Measurements from ENCODE around the gene RAB40B. TPM values are rescaled to one million over a fixed set of nuclear protein-coding genes. Genes with fewer than 3 reads are reported as not detected.

RAB40B gene
- total RNA-seq, 1 donor from 2014 or later, result 3.2 TPM

DNA sequence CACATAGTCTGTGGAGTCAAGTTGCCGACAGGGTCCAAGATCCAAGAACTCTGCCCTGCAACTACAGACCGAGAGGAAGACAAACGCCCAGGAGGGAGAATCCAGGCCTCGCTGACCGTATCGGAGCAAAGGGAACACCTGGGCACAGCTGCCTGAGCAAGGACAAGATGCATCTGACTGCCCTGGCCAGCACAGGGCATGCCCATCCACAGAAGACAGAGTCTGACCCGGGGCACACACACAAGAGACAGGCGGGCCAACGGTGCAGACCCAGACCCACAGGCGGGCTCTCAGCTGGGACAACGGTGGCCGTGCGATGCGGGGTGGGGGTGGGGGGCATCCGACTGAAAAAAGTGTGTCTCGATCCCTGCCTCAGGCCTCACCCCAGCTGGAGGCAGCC, 6.2 kb downstream of the RAB40B start:
- no peak for DNase-seq (ENCODE audit: low read depth in 2 of 2)

DNA sequence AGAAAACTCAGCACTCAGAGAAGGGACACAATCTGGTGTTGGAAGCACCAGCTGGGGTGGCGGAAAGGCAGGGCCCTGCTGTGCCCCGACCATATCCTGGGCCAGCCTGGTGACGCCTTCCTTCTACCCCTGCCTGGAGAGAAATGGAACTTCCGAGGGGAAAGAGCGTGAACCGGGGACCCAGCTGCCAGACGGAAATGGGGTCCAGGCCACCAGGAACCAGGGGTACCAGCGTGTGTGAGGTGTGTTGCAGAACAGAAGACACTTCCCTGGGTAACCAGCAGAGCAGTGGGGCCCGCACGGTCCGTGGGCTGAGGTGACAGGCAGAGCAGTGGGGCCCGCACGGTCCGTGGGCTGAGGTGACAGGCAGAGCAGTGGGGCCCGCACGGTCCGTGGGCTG, 6.8 kb downstream of the RAB40B start:
- DNase-seq (ENCODE audit: low read depth in 2 of 2), result no peak

DNA sequence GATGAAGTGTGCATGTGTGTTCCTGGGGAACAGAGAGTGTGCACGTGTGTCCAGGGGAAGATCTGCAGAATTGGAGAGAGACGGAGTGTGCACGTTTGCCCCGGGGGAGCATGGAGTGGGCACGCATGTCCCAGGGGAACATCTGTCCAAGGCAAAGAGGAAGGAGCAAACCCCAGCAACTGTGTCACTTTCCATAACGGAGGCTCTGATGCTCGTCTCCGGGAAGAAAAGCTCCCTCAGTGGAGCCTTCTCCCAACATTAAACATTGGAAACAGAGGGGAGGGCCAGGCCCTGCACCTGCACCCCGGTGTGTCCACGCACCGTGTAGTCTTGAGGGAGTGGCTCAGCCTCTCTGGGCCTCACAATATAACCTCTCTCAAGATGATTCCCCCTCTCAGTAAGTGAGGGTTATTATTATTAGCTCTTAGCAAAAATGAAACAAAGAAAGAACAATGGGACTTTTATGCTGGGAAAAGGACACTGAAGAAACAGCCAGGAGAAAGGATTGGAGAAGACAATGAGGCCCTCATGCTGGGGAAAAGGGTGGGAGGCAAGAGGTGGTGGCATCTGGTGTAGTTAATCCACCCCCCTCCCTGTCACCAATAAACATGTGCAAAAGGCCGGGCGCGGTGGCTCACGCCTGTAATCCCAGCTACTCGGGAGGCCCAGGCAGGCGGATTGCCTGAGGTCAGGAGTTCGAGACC, 7.6 kb downstream of the RAB40B start:
- no peak for DNase-seq (ENCODE audit: low read depth in 2 of 2)

DNA sequence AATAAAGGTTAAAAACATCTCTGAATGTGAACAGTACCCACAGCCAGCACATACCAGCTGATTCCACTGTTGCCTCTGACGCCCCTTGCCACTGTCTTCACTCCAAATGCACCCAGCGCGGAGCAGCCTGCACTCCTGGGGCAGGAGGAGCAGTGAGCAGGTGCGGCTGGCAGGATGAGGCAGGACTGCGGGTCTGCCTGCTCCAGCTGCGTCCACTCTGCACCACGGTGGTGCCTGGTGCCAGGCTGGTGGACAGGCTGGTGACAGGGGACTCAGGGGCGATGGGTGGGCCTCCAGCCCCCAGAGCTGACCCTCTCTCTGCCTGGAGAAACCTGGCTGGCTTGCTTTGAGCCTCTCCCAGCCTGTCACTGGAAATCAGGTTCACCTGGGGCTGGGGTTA, 9.4 kb downstream of the RAB40B start:
- no peak for DNase-seq (ENCODE audit: low read depth in 2 of 2)

DNA sequence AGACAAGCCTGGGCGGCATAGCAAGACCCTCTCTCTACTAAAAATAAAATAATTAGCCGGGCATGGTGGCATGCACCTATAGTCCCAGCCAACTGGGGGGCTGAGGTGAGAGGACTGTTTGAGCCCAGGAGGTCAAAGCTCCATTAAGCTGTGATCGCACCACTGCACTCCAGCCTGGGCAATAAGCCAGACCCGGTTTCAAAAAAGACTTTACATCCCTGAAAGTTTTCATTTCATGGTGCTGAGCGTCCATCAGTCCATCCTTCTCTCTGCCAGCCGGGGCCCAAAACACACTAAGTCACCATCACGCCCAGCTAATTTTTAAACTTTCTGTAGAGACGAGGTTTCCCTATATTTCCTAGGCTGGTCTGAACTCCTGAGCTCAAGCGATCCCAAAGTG, 10.6 kb downstream of the RAB40B start:
- no peak for DNase-seq (ENCODE audit: low read depth in 2 of 2)

DNA sequence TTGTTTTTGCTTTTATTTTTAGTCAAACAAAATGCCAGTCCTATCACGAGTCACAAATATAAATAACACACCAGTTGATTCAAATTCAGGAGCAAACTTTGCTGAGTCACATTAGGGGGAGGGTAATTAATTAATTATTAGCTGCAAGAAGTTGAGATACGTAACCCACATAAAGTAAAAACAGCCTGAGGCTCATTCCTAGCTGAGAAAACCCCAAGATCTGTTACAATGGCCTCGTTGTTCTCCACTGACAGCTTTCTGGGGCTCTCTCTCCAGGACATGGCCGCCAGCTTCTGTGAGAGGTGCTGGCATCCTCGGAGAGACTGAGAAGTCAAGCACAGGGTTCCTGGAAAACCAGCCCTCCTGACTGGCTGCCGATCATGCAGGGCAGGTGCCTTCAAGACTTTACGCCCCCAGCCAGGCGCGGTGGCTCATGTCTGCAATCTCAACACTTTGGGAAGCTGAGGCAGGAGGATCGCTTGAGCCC, 11.1 kb downstream of the RAB40B start:
- no peak for DNase-seq (ENCODE audit: low read depth in 2 of 2)

DNA sequence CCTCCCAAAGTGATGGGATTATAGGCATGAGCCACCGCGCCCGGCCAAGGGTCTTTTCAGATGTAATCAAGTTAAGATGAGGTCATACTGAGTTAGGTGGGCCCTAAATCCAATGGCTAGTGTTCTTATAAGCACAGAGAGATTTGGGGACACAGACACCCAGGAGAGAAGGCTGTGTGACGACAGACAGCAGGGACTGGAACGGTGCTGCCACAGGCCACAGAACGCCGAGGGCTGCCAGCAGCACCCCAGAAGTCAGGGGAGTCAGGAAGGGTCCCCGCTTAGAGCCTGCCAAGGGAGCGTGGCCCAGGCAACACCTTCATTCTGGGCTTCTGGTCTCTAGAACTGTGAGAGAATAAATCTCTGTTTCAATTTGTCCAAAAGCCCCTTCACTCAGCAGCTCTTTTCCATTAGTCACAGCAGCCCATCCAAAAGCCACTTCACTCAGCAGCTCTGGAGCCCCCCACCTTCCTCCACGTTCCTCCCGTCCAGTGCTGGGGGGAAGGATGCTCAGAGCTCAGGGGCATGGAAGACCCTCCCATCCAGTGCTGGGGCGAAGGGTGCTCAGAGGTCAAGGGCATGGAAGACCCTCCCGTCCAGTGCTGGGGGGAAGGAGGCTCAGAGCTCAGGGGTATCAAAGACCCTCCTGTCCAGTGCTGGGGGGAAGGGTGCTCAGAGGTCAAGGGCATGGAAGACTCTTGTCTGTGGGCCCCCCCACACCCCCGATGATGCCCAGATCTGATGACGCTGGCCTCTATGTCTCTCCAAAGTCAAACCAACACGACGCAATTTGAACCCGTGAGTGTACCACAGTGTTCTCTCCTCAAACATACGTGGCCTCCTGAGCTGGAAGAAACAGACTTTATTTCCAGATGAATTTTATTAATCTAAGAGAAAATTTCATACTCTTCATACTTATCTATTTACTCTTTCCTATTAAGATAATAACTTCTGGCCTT, 11.9 kb downstream of the RAB40B start:
- DNase-seq (ENCODE audit: low read depth in 2 of 2), result no peak

DNA sequence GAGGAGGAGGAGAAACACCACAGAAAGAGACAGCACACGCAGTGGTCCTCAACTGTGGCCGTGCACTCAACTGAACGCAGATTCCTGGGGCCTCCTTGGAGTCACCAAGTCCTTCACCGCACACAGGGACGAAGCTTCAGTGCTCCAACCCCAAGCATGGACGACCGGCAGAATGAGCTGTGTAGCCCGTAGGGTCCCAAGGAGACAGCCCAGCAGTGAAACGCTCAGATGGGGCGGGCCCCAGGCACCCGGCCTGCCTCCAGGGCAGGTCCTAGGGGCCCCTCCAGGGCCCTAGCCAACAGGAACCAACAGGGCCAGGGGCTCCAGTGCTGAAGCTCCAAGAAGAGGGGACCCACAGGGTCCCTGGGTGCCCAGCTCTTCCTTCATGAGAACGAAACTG, 13.2 kb downstream of the RAB40B start:
- DNase-seq (ENCODE audit: low read depth in 2 of 2), result no peak

DNA sequence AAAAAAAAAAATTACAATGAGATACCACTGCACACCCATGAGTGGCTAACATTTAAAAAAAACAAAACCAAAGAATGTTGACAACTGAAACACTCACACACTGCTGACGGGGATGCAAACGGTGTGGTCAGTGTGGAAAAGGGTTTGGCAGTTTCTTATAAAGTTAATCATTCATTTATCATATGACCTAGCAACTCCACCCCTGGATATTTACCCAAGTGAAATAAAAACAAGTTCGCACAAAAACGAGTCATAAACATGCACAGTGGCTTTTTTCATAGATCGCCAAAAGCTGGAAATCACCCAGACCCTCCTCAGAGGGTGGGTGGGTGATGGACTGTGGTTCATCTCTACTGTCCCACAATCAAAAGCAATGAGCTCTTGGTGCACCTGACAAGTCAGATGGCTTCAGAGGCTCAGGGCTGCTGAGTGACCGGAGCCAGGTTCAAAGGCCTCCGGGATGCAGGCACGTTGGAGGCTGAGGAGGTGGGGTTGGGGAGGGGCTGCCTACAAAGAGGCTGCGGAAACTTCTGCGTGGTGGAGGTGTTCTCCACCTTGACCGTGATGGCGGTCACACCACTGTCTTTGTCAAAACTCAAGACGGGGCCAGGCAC, 14.2 kb downstream of the RAB40B start:
- DNase-seq (ENCODE audit: low read depth in 2 of 2), result no peak

DNA sequence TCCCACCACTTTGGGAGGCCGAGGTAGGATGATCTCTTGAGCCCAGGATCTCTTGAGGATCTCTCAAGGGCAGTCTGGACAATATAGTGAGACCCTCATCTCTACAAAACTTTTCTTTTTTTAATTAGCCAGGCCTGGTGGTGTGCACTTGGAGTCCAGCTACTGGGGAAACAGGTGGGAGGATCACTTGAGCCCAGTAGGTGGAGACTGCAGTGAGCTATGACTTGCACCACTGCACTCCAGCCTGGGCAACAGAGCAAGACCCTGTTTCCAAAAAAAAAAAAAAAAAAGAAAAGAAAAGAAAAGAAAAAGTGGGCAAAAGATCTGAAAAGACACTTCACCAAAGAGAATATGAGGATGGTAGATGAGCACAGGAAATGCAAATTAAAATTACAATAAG, 15.0 kb downstream of the RAB40B start:
- DNase-seq (ENCODE audit: low read depth in 2 of 2), result no peak

DNA sequence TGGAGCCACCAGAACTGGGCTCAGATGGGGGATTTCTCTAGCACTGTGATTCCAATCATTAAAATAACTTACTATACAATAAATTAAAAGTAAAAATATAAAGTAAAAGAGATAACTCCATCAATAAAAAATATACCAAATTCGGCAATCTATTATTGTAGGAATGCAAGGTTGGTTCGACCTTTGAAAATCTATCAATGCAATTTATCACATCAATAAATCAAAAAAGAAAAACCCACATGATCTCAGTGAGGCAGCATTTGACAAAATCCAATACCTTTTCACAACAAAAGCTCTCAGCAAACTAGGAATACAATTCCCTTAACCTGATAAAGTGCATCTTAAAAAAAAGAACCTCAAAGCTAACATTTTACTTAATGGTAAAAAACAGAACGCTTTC, 17.0 kb downstream of the RAB40B start:
- no peak for DNase-seq (ENCODE audit: low read depth in 2 of 2)

DNA sequence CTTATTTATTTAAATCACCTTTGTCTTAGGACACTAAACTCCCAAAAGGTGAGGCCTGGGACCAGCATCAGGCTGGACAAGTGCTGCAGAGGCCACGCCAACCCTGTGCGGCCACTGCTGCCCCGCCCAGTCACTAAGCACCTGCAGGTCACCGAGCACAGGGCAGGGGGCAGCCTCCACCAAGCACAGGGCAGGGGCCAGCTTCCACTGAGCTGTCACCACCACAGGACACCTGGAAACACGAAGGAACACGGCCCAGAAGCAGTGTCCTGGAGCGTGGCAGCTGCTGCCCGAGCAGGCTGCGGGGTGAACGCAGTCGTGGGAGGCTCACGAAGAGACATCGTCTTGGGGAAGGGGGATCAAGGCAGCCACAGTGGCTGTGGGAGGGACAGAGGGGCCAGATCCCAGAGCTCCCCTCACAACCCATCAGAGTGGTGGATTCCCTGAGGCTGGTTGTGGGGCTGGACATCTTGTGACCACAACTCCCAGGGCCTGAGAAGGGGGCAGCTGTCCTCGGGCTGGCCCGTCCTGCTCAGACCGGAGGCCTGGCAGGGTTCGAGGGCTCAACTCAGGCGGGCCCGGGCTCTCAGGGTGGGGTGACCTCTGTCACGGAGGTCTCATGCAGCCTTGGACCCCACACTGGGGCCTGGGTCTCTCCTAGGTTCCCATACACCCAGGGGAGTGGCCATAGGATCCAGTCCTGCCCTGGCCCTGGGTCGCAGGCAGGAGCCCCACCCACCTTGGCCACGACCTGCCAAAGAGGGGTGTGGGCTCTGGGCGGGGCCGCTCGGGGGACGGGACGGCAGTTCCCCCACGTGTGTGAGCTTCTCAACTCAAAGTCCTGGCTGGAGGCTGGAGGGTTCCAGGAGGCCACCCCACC, 18.7 kb downstream of the RAB40B start:
- no peak for DNase-seq (ENCODE audit: low read depth in 2 of 2)

DNA sequence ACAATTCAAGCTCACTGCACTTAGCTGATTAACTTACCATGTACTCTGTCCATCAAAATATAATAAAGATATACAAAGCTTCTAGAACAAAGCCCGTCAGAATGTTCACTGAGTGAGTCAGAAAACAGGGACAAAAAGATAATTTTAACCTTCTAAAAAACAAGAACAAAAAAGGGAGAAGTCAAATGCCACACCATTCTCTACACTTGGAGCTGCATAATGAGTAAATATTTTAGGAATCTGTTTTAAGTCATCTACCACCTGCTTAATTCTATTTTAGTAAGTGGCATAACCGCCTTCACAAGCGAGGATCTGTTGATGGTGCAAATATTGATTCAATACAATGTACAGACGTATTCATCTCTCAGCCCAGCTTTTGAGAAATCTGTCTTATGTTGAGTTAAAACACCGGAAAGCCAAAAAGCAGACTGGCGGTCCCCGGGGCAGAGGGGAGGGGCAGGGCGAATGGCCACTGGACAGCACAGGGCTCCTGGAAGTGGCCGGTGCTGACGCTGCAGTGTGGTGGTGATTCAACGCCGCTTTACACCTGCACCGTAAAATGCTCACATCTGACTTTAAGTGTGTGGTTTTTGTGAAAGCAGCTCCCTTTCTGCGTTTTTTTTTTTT, 20.1 kb downstream of the RAB40B start:
- no peak for DNase-seq (ENCODE audit: low read depth in 2 of 2)

DNA sequence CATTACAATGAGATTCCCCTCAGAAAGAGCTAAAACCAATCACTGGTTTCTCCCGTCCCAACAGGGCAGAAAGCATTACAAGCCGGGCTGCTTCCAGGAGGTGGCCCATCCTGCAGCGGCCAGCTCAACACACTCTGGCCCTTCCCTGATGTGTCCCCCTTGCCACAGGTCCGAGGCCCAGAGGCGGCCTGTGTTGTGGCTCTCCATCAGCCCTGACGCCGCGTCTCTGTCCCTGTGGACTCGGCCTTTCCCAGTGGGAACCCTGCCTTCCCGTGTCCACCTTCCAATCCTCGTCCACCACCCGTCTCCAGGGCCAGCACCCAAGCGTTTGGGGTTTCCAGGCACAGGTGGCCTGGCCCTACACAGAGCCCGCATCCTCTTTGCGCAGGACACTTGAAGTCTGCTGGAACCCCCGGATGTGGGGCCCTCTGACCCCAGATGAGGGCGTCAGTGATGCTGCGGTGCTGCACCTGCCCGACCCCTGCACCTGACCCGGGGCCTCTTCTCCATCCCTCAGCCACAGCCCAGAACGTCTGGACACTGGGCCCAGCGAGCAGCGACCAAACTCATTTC, 21.1 kb downstream of the RAB40B start:
- DNase-seq (ENCODE audit: low read depth in 2 of 2), result no peak

DNA sequence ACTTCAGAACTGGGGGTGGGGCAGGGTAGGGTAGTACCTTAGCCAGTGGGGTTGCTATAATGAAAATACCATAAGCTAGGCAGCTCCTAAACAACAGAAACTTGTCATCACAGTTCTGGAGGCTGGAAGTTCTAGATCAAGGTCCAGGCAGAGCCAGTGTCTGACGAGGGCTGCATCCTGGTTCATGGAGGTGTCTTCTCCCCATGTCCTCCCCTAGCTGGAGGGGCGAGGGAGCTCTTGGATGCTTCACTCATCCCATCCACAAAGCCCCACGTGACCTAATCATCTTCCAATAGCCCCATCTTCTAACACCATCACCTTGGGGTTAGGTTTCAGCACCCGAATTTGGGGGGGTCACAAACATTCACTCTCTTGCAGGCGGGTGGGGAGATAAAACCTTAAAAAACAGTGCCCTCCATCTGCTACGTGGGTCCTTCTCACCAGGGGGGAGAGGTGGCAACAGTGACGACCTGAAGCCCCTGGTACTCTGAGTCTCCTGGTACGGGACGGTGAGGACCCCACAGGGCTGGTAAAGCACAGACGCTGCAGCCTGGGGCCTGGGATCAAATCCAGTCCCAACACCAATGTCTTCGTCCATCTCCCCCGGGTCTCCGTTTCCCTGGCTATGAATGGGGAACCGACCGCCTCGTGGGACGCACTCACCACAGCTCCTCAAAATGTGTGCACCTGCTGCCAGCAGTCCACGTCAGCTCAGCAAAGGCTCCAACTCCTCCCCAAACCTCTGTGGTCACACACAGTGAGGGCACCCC, 22.8 kb downstream of the RAB40B start:
- DNase-seq (ENCODE audit: low read depth in 2 of 2), result no peak

DNA sequence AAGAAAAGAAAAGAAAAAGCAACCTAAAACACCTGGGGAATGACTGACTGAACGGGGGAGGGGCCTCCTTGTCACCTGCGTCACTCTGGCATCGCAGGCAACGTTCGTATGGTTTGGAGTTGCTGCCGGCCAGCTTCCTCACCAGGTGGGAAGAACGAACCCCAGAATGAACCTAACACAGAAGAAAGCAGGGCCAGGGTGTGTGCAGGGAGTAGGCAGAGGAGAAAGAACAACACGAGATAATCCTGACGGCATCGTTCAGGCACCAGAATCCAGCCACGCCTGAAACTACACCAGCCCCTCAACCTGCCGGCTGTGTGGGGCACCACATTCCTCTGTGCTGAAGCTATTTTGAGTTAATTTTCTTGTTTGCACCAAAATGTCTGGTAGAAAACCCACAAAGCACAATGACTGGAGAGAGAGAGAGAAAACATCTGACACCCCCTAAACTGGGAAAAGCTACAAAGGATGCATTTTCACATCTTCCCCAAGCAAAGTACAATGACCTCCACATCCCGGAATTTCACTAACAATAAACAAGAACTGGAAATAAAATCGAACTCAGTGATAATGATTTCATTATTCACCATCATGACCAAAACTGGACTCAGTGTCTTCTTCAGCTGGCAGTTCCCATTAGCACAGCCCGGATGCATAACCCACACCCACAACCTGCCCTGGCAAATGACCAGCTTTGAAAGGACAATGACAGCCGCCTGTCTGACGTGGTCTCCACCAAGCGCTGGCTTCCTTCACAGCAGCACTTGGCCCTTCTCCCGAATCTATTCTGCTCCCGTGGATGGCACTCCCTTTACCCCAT, 23.6 kb downstream of the RAB40B start:
- DNase-seq (ENCODE audit: low read depth in 2 of 2), result peak in 1 of 2 donors; percentile 64

DNA sequence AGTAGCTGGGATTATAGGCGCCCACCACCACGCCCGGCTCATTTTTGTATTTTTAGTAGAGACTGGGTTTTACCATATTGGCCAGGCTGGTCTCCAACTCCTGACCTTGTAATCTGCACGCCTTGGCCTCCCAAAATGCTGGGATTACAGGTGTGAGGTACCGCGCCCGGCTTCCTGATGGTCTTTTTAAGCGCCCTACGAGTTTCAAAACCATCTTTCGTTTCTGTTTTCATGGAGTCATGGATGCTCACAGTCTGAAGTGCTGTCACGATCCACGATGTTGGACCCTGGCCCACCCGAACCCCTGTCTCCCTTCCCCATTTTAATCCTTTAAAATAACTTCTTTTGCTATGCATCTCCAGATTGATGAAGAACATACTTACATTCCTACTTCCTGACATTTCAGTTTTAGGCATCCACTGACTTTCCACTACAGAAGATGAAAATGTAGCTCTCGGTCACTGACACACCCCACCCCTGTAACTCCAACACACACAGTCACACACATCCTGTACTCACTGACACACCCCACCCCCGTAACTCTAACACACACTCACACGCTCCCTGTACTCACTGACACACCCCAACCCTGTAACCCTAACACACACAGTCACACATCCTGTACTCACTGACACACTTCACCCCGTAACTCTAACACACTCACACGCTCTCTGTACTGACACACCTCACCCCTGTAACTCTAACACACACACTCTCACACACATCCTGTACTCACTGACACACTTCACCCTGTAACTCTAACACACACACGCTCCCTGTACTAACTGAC, 27.6 kb downstream of the RAB40B start:
- peak in 1 of 2 donors; percentile 17 for DNase-seq (ENCODE audit: low read depth in 2 of 2)

DNA sequence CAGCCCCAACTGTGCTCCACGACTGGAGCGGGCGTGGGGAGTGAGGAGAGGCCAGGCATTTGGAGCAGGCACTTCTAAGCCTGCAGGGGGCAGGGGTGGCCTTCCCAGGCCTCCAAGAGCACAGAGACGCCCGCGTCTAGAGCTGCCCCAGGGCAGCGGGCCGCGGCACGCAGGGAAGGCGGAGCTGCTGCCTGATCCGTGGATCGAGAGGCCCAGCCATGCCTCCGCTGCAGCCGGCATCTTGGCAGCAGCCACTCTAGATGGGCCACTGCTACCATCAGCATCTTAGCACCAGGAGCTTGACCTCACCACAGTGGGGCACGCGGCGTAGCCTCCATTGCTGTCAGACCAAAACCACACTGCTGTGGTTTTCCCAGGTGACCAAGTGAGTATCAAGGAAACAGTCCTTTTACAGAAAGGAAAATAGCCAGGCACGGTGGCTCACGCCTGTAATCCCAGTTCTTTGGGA, 29.8 kb downstream of the RAB40B start:
- peak; percentile 37 to 67 for DNase-seq (ENCODE audit: low read depth in 2 of 2)
